HEK293T (cell line): ENCODE results near the gene APOL4.
"Not testable (repeated sequence)": the region's sequence is repeated elsewhere in the genome, so short reads cannot be mapped to it uniquely, and the experiment has no call there.

ENCODE experiments used
- CTCF ChIA-PET: fragments of 350-600 bp; formaldehyde crosslinking; extraction: SDS; loops from one replicate; lab custom pipeline; 2021; ENCODE audit warnings: antibody characterized with exemption, inconsistent platforms; lab: Yijun Ruan, JAX
- POLR2A ChIA-PET: fragments of 350-600 bp; formaldehyde crosslinking; extraction: SDS; loops from one replicate; lab custom pipeline; 2020; ENCODE audit warnings: antibody characterized with exemption, inconsistent platforms; lab: Yijun Ruan, JAX
- DNase-seq: peaks from one replicate; pipeline ENCODE4 v3.0.0; 2012; ENCODE audit warnings: mixed read lengths; ENCODE audit errors: extremely low spot score
- ARNT ChIP-seq: fragments of 450-650 bp; IDR thresholded peaks from 2 replicates; pipeline ENCODE4 v1.6.1; 2017; ENCODE audit warnings: mild to moderate bottlenecking
- BHLHE40 ChIP-seq: fragments of 450-650 bp; IDR thresholded peaks from 2 replicates; pipeline ENCODE4 v1.6.1; 2016; ENCODE audit warnings: mild to moderate bottlenecking, moderate library complexity, borderline replicate concordance
- CTBP1 ChIP-seq: fragments of 450-650 bp; IDR thresholded peaks from 2 replicates; pipeline ENCODE4 v1.6.1; 2016; ENCODE audit warnings: borderline replicate concordance
- ELF4 ChIP-seq: fragments of 450-650 bp; IDR thresholded peaks from 2 replicates; pipeline ENCODE4 v1.6.1; 2017; ENCODE audit warnings: antibody characterized with exemption
- FOXA1 ChIP-seq: fragments of 450-650 bp; IDR thresholded peaks from 2 replicates; pipeline ENCODE4 v1.6.1; 2016; ENCODE audit warnings: mild to moderate bottlenecking
- FOXK2 ChIP-seq: fragments of 450-650 bp; IDR thresholded peaks from 2 replicates; pipeline ENCODE4 v1.6.1; 2016; ENCODE audit warnings: mild to moderate bottlenecking
- FOXM1 ChIP-seq: fragments of 450-650 bp; IDR thresholded peaks from 2 replicates; pipeline ENCODE4 v1.6.1; 2017; ENCODE audit warnings: mild to moderate bottlenecking, borderline replicate concordance
- HDGF ChIP-seq: fragments of 450-650 bp; IDR thresholded peaks from 2 replicates; pipeline ENCODE4 v1.6.1; 2017; ENCODE audit warnings: antibody characterized with exemption, borderline replicate concordance
- L3MBTL2 ChIP-seq: fragments of 450-650 bp; conservative IDR thresholded peaks from 2 replicates; pipeline ENCODE4 v1.6.1; 2016; ENCODE audit warnings: mild to moderate bottlenecking
- LEF1 ChIP-seq: fragments of 450-650 bp; IDR thresholded peaks from 2 replicates; pipeline ENCODE4 v1.6.1; 2017; ENCODE audit warnings: mild to moderate bottlenecking, borderline replicate concordance
- NFRKB ChIP-seq: fragments of 450-650 bp; IDR thresholded peaks from 2 replicates; pipeline ENCODE4 v1.6.1; 2016; ENCODE audit warnings: mild to moderate bottlenecking, moderate library complexity
- PKNOX1 ChIP-seq: fragments of 450-650 bp; IDR thresholded peaks from 2 replicates; pipeline ENCODE4 v1.6.1; 2016
- SP1 ChIP-seq: fragments of 450-650 bp; IDR thresholded peaks from 2 replicates; pipeline ENCODE4 v1.6.1; 2017
- SUZ12 ChIP-seq: fragments of 450-650 bp; IDR thresholded peaks from 2 replicates; pipeline ENCODE4 v1.6.1; 2016; ENCODE audit warnings: mild to moderate bottlenecking
- TARDBP ChIP-seq: fragments of 450-650 bp; IDR thresholded peaks from 2 replicates; pipeline ENCODE4 v1.6.1; 2016
- ZNF384 ChIP-seq: fragments of 450-650 bp; IDR thresholded peaks from 2 replicates; pipeline ENCODE4 v1.6.1; 2016

The APOL4 gene

GRCh38 chr22:36156515-36157419 is 44.8 kb downstream of the APOL4 start:
- CTCF ChIA-PET, result interaction anchor here (1.0 kb wide), 1 partner anchor 22 kb away, joined by 3 read pairs; no protein-coding TSS in a partner anchor
- DNase-seq, result no peak
- TF ChIP-seq FOXA1 (no peak), L3MBTL2 (no peak), FOXK2 (no peak), FOXM1 (no peak)
- POLR2A ChIA-PET, result no interaction called here

DNA sequence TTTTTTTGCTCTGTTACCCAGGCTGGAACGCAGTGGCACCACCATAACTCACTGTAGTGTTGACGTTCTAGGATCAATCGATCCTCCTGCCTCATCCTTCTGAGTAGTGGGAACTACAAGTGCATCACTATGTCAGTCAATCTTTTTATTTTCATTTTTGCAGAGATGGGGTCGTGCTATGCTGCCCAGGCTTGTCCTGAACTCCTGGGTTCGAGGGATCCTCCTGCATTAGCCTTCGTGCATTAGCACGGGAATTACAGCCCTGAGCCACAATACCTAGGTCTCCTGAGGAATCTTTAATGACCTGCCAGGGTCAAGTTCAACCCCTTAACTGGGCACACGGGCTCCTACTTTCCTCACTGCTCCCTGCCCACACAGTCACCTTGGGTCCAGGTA is 45.5 kb downstream of the APOL4 start:
- ChIA-PET POLR2A (no interaction called here), CTCF (interaction anchor here (0.6 to 1.0 kb wide), 2 partner anchors 22 to 51 kb away, joined by 3 to 4 read pairs; no protein-coding TSS in a partner anchor)

GRCh38 chr22:36155702-36156101 is 45.9 kb downstream of the APOL4 start:
- CTCF ChIA-PET, result interaction anchor here (0.6 kb wide), 1 partner anchor 51 kb away, joined by 4 read pairs; no protein-coding TSS in a partner anchor
- no peak for DNase-seq
- no peak for TF ChIP-seq CTBP1
- TF ChIP-seq HDGF, result no peak
- TF ChIP-seq ZNF384, result no peak
- TF ChIP-seq L3MBTL2, result no peak
- no peak for TF ChIP-seq SP1
- POLR2A ChIA-PET, result no interaction called here

More for the DNA sequence above, 45.5 kb downstream of the APOL4 start:
- TF ChIP-seq HDGF, result no peak
- TF ChIP-seq FOXA1, result no peak
- no peak for TF ChIP-seq CTBP1
- no peak for TF ChIP-seq LEF1
- no peak for TF ChIP-seq ARNT
- TF ChIP-seq BHLHE40, result no peak
- TF ChIP-seq SP1, result no peak
- no peak for TF ChIP-seq ZNF384
- no peak for DNase-seq

GRCh38 chr22:36154423-36154945 is 47.1 kb downstream of the APOL4 start:
- TF ChIP-seq SUZ12 (no peak), L3MBTL2 (no peak), FOXM1 (no peak), ELF4 (no peak), SP1 (no peak), TARDBP (no peak), ZNF384 (no peak), NFRKB (no peak)
- ChIA-PET POLR2A (no interaction called here), CTCF (no interaction called here)
- no peak for DNase-seq

- POLR2A ChIA-PET, result no interaction called here
- TF ChIP-seq LEF1, result no peak
- TF ChIP-seq CTBP1, result no peak
- TF ChIP-seq HDGF, result no peak
- TF ChIP-seq L3MBTL2, result no peak
- TF ChIP-seq FOXK2, result no peak
- no peak for TF ChIP-seq TARDBP
- TF ChIP-seq ZNF384, result no peak
- no peak for TF ChIP-seq SUZ12
- TF ChIP-seq FOXM1, result no peak
- no peak for TF ChIP-seq ELF4
- TF ChIP-seq FOXA1, result no peak
- no peak for TF ChIP-seq SP1
- no peak for TF ChIP-seq NFRKB
- TF ChIP-seq PKNOX1, result no peak
- TF ChIP-seq ARNT, result no peak
- TF ChIP-seq BHLHE40, result no peak
- no peak for DNase-seq
- CTCF ChIA-PET, result no interaction called here
Observed at GRCh38 chr22:36153501-36154422, 47.8 kb downstream of the APOL4 start.

DNA sequence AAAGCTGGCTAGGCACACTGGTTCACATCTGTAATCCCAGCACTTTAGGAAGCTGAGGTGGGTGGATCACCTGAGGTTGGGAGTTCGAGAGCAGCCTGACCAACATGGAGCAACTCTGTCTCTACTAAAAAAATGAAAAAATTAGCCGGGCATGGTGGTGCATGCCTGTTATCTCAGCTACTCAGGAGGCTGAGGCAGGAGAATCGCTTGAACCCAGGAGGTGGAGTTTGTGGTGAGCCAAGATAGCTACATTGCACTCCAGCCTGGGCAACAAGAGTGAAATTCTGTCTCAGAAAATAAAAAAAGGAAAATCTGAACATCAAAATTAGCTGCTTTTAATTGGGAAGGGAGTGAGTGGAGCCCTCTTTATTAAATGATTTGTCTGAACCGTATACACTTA is 48.8 kb downstream of the APOL4 start:
- POLR2A ChIA-PET, CTCF ChIA-PET, DNase-seq: not testable (repeated sequence)

DNA sequence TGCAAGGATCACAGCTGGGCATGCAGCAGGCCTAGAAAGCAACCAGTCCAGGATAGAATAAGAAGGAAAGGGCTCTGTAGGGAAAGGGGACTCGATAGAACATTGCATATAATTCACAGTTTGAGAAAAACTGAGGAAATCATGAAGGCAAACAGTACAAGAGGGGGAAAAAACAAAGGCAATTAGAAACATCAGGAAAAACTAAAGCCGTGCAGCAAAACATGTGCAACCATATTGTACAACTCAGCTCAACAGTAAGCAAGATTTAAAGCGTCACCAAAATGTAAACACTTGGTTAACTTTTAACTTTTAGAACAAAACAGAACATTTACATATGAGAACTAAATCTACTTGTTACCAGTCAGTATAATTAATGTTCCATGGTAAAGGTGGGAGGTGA is 49.5 kb downstream of the APOL4 start:
- TF ChIP-seq TARDBP, result no peak
- TF ChIP-seq ARNT, result no peak
- no peak for TF ChIP-seq ELF4
- no peak for TF ChIP-seq ZNF384
- no peak for TF ChIP-seq L3MBTL2
- TF ChIP-seq CTBP1, result no peak
- TF ChIP-seq FOXK2, result no peak
- TF ChIP-seq BHLHE40, result no peak
- no peak for TF ChIP-seq SP1
- TF ChIP-seq NFRKB, result no peak
- no peak for TF ChIP-seq LEF1
- no peak for TF ChIP-seq PKNOX1
- no peak for TF ChIP-seq HDGF
- TF ChIP-seq FOXA1, result no peak
- no peak for TF ChIP-seq SUZ12
- CTCF ChIA-PET, result no interaction called here
- no peak for DNase-seq
- POLR2A ChIA-PET, result no interaction called here
